ENCODE results near the gene NPRL2. TPM values are rescaled to one million over a fixed set of nuclear protein-coding genes. Genes with fewer than 3 reads are reported as not detected.
"Not testable (repeated sequence)": the region's sequence is repeated elsewhere in the genome, so short reads cannot be mapped to it uniquely, and the experiment has no call there.

The NPRL2 gene
- polyA plus RNA-seq, 10 donors, result 16.9 to 23.2 (median 18.9) TPM

DNA sequence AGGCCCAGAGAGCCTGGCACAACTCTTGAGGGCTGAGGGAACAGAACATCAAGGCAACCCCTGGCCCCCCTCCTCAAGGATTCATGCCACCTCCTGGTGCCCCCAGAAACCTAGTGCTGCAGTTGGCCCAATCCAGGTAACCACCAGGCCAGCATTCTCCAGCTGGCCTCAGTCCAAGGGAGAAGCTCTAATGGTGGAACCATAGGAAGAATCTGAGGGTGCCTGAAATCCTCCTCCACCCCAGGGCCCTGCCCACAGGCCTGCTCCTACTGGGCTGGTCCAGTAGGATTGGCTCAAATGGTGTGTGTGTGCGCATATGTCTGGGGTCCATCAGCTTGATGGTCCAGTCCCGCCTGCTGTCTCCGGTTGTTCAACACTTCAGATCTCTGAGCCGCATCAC is 35.8 kb downstream of the NPRL2 start:
- no peak for DNase-seq

DNA sequence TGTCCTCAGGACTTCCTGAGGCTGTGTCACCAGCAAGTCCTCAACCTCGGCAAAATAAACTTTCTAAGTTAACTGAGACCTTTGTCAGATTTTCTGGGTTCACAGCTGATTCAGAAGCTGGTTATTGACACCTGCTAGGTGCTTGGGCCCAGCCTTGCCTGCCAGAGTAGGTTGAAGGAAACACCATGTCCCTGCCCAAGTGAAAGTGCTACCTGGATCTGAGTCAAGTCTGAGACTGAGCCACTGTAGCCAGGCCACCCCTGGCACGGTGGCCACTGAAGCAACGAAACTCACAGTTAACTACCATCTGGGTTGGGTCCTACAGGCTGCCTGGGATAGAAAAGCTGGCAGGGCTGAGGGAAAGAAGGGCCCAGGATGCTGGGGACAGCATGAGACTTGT is 36.2 kb downstream of the NPRL2 start:
- no peak for DNase-seq

DNA sequence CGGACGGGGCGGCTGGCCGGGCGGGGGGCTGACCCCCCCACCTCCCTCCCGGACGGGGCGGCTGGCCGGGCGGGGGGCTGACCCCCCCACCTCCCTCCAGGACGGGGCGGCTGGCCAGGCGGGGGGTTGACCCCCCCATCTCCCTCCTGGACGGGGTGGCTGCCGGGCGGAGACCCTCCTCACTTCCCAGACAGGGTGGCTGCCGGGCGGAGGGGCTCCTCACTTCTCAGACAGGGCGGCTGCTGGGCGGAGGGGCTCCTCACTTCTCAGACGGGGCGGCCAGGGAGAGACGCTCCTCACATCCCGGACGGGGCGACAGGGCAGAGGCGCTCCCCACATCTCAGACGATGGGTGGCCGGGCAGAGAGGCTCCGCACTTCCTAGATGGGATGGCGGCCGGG is 38.5 kb downstream of the NPRL2 start:
- DNase-seq, result not testable (repeated sequence)

DNA sequence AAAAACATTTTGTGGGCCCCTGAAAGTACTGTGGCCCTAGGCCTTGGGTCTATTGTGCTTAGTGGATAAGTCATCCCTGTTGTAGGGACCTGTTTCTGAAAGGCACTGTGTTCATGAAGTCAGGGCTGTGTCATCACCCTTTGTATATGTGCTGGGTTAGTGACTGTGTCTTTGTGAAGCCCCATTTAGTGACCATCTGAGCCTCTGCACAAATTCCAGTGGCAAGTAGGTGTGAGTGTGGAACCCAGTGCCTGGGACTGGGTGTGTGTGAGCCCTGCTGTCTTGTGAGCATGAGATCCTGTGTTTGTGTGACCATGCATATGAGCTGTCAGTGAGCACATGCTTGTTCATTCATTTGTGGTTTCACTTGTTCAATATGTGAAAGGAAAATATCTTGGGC is 46.0 kb downstream of the NPRL2 start:
- no peak for DNase-seq

DNA sequence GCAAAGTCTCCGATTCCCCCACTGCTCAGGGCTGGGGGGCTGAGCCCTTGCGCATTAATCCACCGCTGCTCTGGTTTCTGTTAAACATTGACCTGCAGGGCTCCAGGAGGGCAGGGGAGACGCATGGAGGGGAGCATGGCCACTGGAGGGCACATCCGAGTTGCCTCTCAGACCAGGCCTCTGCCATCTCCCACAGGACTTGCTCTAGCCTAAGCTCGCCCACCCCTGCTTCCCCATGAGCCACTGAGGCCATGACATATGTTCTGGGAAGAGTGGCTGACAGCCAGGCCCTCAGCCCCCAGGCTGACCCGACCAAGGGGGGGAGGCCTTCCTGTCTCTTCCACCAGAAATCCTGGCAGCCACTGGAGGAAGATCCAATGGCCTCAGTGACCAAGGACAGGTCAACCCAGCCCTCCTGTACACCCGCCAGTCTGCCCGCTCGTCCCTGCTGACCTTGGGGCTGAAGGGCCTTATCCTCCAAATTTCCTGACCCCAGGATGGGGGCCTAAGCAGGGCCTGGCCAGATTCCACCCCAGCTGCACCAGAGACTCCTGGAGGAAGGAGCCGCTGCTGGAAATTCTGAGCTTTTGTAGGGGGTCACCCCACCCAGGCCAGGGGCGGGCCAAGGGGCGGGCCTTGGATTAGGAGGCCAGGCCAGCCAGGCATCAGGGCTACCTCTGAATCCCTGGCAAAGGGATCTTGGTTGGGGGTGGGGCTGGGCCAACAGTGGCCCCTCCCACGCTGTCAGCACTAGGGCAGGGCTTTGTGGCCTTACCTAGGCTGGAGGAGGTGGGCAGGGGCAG is 47.4 kb downstream of the NPRL2 start, which contains the start of gene HYAL1:
TSS of gene HYAL1 (minus strand) at position 562 of the 803 bp plus-strand sequence. CDS start 618 bp downstream, outside the sequence.
- DNase-seq, result peak in 1 of 3 donors; percentile 89

DNA sequence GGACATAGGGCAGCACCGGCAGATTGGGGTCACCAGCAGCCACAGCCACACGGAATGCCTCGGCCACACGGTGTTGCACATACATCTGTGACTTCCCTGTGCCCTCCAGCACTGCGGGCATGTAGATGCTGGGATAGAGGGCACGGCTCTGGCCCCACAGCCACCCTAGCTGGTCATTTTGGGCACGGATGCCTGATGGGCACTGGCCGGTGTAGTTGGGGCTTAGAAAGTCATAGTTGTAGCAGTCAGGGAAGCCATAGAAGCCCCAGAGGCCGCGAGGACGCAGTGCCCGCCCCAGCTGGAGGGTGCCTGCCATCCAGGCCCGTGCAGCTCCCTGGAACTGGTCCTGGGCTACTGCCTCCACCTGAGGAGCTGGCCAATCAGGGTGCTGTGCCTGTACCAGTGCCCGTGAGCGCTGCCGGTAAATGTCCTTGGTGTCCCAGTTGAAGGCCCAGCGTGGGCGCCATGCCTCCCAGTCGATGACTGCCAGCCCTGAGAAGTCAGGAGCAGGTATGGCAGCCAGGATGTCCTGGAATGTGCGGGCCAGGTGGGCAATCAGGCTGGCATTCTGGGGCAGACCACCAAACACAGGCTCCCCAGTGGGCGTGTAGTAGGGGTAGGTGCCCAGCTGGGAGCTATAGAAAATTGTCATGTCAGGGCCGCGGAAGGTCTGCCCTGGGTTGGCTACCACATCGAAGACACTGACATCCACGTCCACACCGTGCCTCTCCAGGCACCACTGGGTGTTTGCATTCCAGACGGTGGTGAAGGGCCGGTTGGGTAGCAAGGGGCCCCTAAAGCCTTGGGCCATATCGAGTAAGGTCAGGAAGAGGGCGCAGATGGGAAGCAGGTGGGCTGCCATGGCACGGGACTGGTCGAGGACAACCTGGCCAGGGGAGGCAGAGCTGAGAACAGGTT is 48.2 kb downstream of the NPRL2 start:
- DNase-seq, result no peak

DNA sequence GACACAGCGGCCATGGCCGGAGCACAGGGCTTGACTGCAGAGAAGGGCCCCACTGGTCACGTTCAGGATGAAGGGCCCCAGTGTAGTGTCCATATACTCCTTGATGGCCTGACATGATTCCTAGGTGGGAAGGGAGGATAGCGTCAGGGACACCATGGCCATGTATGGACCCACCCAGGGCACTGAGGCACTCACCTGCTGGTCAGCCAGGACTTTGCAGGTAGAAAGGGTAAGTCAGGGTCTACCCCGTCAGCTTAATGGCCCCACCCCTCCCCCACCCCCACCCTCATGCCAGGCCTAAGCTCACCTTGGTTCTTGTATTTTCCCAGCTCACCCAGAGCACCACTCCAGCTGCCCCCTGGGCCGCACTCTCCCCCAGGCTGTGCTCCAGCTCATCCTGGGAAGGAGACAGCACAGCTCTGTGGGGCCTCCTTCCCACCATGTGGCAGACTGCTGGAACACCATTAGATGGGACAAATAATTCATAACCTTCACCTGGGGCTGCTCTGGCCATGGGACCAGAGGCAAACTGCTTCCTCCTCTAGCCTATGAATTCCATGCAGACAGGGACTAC is 49.8 kb downstream of the NPRL2 start:
- DNase-seq, result no peak

DNA sequence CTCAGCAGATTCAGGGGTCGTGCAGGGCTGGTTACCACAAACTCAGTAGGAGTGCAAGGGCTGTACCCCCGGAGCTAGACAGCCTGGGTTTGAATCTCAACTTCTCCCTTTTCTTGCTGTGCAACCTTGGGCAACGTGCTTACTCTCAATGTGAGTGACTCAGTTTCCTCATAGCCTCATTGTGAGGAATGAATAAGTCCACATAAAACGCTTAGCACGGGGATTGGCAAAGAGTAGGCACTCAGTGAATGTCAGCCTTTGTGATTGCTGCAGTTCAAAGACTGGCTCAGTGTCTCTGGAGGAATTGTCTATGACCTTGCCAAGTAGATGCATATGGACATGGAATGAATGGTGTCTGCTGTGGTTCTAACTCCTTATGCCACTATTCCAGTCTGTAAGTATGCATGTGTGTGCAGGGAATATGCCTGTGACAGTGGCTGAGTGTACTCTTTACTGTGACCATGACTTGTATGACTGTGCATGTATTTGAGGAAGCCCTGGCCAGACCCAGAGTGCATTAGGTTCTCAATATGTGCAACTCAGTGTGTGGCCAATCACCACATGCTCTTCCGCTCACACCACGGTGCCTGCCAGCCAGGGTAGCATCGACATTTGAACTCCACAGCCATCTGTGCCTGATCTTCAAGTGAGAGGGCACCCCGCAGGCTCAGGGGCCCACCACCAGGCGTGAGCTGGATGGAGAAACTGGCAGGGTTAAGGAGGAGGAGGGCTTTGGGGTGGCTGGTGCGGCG is 50.5 kb downstream of the NPRL2 start:
- peak in 1 of 3 donors; percentile 69 for DNase-seq

DNA sequence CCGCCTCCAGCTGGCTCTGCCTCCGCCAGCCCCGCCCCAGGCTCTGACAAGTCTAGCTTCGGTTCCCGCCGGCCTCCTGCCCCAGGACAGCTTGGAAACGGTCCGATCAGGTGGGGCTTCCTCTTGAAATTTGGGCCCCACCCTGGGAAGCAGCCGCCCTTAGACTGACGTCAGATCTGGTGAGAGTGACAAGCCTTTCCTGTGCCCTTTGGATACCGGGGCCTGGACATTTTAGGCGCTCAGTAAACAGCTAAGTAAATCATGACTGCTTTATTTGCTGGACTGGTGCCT is 51.0 kb downstream of the NPRL2 start:
- no peak for DNase-seq

DNA sequence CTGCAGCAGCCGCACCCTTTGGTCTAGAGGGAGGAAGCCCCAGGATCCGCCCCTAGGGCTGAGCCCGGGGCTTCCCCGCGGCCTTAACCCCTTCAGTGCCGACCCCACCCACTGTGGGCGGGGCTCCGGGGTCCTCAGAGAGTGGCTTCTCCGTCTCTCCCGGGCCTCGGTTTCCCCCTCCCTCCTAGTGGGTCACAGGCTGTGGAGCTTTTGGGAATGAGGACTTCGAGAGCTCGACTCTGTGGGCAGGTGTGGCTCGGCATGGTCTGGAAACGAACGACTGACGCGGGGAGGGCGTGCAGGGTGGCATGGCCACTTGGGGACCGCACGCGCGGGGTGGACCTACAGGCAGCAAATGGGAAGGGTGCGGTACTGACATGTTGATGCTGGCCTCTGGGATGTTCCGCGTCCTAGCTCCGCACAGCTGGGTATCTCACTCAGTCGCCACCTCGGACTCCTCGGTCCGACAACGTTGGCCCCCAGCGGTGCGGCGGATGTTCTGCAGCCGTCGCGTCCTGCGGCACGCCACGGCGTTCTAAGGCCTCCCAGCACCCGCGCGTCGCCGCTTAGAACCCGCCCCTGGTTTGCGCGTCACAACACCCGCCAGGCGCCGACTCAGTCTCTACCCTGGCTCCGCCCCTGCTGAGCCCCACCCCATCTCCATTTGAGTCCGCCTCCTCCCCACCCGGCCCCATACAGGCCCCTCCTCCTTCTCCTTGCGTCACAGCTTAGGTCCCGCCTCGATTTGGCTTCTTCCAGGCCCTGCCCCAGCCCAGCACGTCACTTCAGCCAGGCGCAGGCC is 51.5 kb downstream of the NPRL2 start, which contains the start of the genes HYAL3 and NAA80:
TSS of gene HYAL3 (minus strand) at position 570 of the 802 bp plus-strand sequence. CDS start 3,803 bp downstream, outside the sequence.
TSS of gene NAA80 (minus strand) at position 570 of the 802 bp plus-strand sequence. CDS start 1,942 bp downstream, outside the sequence.
- DNase-seq, result peak; percentile 99 to 100 (median 100)

DNA sequence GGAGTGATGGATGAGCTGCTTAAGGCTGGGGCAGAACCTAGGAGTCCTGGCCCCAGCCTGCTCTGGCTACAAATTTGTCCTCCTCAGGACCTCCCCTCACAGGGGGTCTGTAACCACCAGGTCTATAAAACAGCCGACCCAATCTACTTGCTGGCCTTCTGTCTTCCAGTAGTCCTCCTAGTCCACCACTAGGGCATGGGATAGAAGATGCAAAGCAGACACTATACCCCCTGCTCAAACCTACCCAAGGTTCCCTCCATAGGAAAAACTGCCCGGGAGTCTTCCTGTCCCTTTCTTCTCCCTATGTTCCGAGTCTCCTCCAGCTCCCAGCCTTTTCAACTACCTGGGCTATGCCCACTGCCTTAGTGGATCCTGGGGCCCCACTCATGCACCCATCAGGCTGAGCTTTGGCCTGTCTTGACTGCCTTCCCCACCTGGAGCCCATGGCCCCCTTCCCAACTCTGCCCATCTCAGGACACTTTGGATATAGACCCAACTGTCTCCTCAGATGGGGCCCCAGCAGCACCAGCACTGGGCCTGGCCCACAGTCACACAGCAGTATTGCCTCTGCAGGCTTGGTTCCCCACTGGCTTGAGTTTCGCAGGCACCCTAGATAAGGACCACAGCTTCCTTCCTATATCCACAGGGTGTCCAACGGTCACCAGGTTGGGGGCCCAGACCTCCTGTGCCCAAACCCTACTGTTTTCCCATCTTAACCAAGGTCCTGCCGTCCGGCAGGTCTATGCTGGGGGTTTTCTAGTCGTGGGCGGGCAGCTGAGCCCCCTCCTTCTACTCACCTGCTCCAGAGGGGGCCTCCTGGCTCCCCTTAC is 52.5 kb downstream of the NPRL2 start:
- DNase-seq, result peak in 1 of 3 donors; percentile 24

DNA sequence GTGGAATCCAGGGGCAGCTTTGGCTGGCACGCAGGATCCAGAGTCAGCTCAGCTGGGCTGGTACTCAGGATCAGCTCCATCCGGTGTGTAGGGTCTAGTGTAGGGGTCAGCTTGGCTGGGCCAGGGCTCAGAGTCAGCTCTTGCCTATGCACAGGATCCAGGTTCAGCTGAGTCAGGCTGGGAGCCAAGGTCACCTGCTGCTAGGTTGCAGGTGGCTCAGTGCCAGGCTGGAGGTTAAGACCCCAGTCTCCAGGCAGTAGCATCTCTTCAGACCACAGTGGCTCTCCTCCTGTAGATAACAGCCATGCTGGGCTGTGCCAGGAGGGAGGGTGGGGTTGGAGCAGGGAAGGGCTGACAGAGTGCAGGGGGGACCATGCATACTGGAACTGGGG is 53.2 kb downstream of the NPRL2 start:
- DNase-seq, result peak in 1 of 3 donors; percentile 25

Other genes starting within 250 kb of the NPRL2 start
- gene SEMA3F, start 195.5 kb downstream of the NPRL2 start, polyA plus RNA-seq (ENCODE audit: insufficient read length in 10 of 10), result 10 to 100 TPM in 9 of 10 donors, 1 to 10 TPM in 1; 9.5 to 38.2 (median 11.4) TPM
- gene GNAT1, start 159.2 kb downstream of the NPRL2 start, polyA plus RNA-seq (ENCODE audit: insufficient read length in 10 of 10), result under 1 TPM in 1 of 10 donors, not detected in 9; 0.31 TPM
- gene SLC38A3, start 145.5 kb downstream of the NPRL2 start, polyA plus RNA-seq (ENCODE audit: insufficient read length in 10 of 10), result 1 to 10 TPM in 9 of 10 donors, under 1 TPM in 1; 0.98 to 4.6 (median 2.4) TPM
- gene GNAI2, start 114.6 kb downstream of the NPRL2 start, polyA plus RNA-seq (ENCODE audit: insufficient read length in 10 of 10), result 100 to 1,000 TPM; 160 to 205 (median 182) TPM
- 10 to 100 TPM; 25.1 to 59.2 (median 42.0) TPM for gene SEMA3B, start 81.6 kb downstream of the NPRL2 start, polyA plus RNA-seq (ENCODE audit: insufficient read length in 10 of 10)
- 10 to 100 TPM; 13.8 to 39.2 (median 30.1) TPM for gene LSMEM2, start 71.7 kb downstream of the NPRL2 start, polyA plus RNA-seq (ENCODE audit: insufficient read length in 10 of 10)
- 10 to 100 TPM; 32.0 to 54.6 (median 50.2) TPM for gene IFRD2, start 58.3 kb downstream of the NPRL2 start, polyA plus RNA-seq (ENCODE audit: insufficient read length in 10 of 10)
- gene HYAL3, start 51.4 kb downstream of the NPRL2 start, polyA plus RNA-seq (ENCODE audit: insufficient read length in 10 of 10), result 1 to 10 TPM; 1.2 to 2.4 (median 1.9) TPM
- gene NAA80, start 51.4 kb downstream of the NPRL2 start, polyA plus RNA-seq (ENCODE audit: insufficient read length in 10 of 10), result 1 to 10 TPM; 4.8 to 7.2 (median 6.3) TPM
- 1 to 10 TPM; 1.0 to 3.6 (median 2.0) TPM for gene HYAL1, start 47.2 kb downstream of the NPRL2 start, polyA plus RNA-seq (ENCODE audit: insufficient read length in 10 of 10)
- gene HYAL2, start 28.0 kb downstream of the NPRL2 start, polyA plus RNA-seq (ENCODE audit: insufficient read length in 10 of 10), result 10 to 100 TPM; 29.1 to 52.0 (median 36.9) TPM
- 10 to 100 TPM; 14.3 to 20.2 (median 15.9) TPM for gene TUSC2, start 22.6 kb downstream of the NPRL2 start, polyA plus RNA-seq (ENCODE audit: insufficient read length in 10 of 10)
- 10 to 100 TPM; 31.3 to 43.2 (median 34.4) TPM for gene RASSF1, start 9.9 kb downstream of the NPRL2 start, polyA plus RNA-seq (ENCODE audit: insufficient read length in 10 of 10)
- gene ZMYND10, start 5.0 kb downstream of the NPRL2 start, polyA plus RNA-seq (ENCODE audit: insufficient read length in 10 of 10), result 1 to 10 TPM in 4 of 10 donors, under 1 TPM in 6; 0.60 to 1.7 (median 0.93) TPM
- 10 to 100 TPM in 1 of 10 donors, 1 to 10 TPM in 9; 5.9 to 10.2 (median 7.0) TPM for gene CYB561D2, start 87 bp upstream of the NPRL2 start, polyA plus RNA-seq (ENCODE audit: insufficient read length in 10 of 10)
- 10 to 100 TPM; 18.5 to 30.8 (median 23.4) TPM for gene TMEM115, start 8.7 kb upstream of the NPRL2 start, polyA plus RNA-seq (ENCODE audit: insufficient read length in 10 of 10)
- gene CACNA2D2, start 152.9 kb upstream of the NPRL2 start, polyA plus RNA-seq (ENCODE audit: insufficient read length in 10 of 10), result 10 to 100 TPM in 1 of 10 donors, 1 to 10 TPM in 9; 3.6 to 11.0 (median 5.7) TPM
- 10 to 100 TPM; 13.1 to 21.5 (median 16.8) TPM for gene C3orf18, start 217.0 kb upstream of the NPRL2 start, polyA plus RNA-seq (ENCODE audit: insufficient read length in 10 of 10)
- gene HEMK1, start 218.7 kb upstream of the NPRL2 start, polyA plus RNA-seq (ENCODE audit: insufficient read length in 10 of 10), result 10 to 100 TPM; 14.3 to 18.4 (median 16.2) TPM

Measured in muscle of back (tissue), 11 donors.